ENCODE data around the gene PCDHB5. TPM values are rescaled to one million over a fixed set of nuclear protein-coding genes. Genes with fewer than 3 reads are reported as not detected.
"Not testable (repeated sequence)": the region's sequence is repeated elsewhere in the genome, so short reads cannot be mapped to it uniquely, and the experiment has no call there.

Gene PCDHB5
- total RNA-seq, 1 donor from 2014 or later: 9.7 TPM

GRCh38 chr5:141155540-141156374, 20.8 kb downstream of the PCDHB5 start:
- no peak overlapping the region for H3K27ac Mint-ChIP-seq (ENCODE audit: unreplicated experiment)
- no peaks in the 10 kb centered on the region for H3K27me3 ChIP-seq (ENCODE audit: insufficient read depth, low read length)
- no peaks in the 10 kb centered on the region for H3K27me3 Mint-ChIP-seq (ENCODE audit: low read depth, unreplicated experiment)
- H3K9ac ChIP-seq (ENCODE audit: low read length): no peak overlapping the region
- no peaks in the 10 kb centered on the region for H3K36me3 ChIP-seq (ENCODE audit: insufficient read depth, low read length)
- H4K20me1 ChIP-seq (ENCODE audit: insufficient read depth, low read length): no peaks in the 10 kb centered on the region
- no peak overlapping the region for H3K4me3 ChIP-seq (ENCODE audit: insufficient read depth, low read depth, low read length)
- H3K4me1 Mint-ChIP-seq (ENCODE audit: low read depth, unreplicated experiment): no peaks in the 10 kb centered on the region
- no peak overlapping the region for H2AFZ ChIP-seq (ENCODE audit: low read depth, low read length)
- peaks cover 25% of the 10 kb centered on the region for H3K9me3 Mint-ChIP-seq (ENCODE audit: unreplicated experiment)
- no peak overlapping the region for H3K27ac ChIP-seq (ENCODE audit: low read depth, low read length)
- no peak for DNase-seq (ENCODE audit: low read depth)
- H3K79me2 ChIP-seq (ENCODE audit: insufficient read depth, low read length): no peaks in the 10 kb centered on the region
- FAIRE-seq: no peak
- peaks cover 13% of the 10 kb centered on the region for H3K36me3 Mint-ChIP-seq (ENCODE audit: low read depth, unreplicated experiment)
- no peak overlapping the region for H3K4me3 Mint-ChIP-seq (ENCODE audit: unreplicated experiment)
- TF ChIP-seq CTCF (IDR thresholded peaks at IDR 0.05; ENCODE audit: insufficient read depth, low read depth, low read length): no peak
- no peak for TF ChIP-seq EZH2 (IDR thresholded peaks at IDR 0.05; ENCODE audit: insufficient read depth, low read length)
- H3K4me2 ChIP-seq (ENCODE audit: low read length): no peak overlapping the region
- peaks cover 15% of the 10 kb centered on the region for H3K9me3 ChIP-seq (ENCODE audit: insufficient read depth, low read depth, low read length)
- no peaks in the 10 kb centered on the region for H3K4me1 ChIP-seq (ENCODE audit: insufficient read depth, low read length)

GRCh38 chr5:141157356-141157755, 22.4 kb downstream of the PCDHB5 start:
- not testable (repeated sequence) for H3K27ac ChIP-seq (ENCODE audit: low read depth, low read length); H3K27me3 Mint-ChIP-seq (ENCODE audit: low read depth, unreplicated experiment); H3K4me1 ChIP-seq (ENCODE audit: insufficient read depth, low read length); FAIRE-seq; H3K4me1 Mint-ChIP-seq (ENCODE audit: low read depth, unreplicated experiment); H3K9me3 ChIP-seq (ENCODE audit: insufficient read depth, low read depth, low read length); H3K9ac ChIP-seq (ENCODE audit: low read length); H4K20me1 ChIP-seq (ENCODE audit: insufficient read depth, low read length); H3K36me3 Mint-ChIP-seq (ENCODE audit: low read depth, unreplicated experiment); H2AFZ ChIP-seq (ENCODE audit: low read depth, low read length); H3K36me3 ChIP-seq (ENCODE audit: insufficient read depth, low read length); H3K27ac Mint-ChIP-seq (ENCODE audit: unreplicated experiment); DNase-seq (ENCODE audit: low read depth); H3K27me3 ChIP-seq (ENCODE audit: insufficient read depth, low read length); H3K4me3 ChIP-seq (ENCODE audit: insufficient read depth, low read depth, low read length); H3K79me2 ChIP-seq (ENCODE audit: insufficient read depth, low read length); H3K4me3 Mint-ChIP-seq (ENCODE audit: unreplicated experiment); H3K4me2 ChIP-seq (ENCODE audit: low read length)
- H3K9me3 Mint-ChIP-seq (ENCODE audit: unreplicated experiment): peaks cover 15% of the 10 kb centered on the region

- FAIRE-seq; H3K4me1 ChIP-seq (ENCODE audit: insufficient read depth, low read length); H3K27ac ChIP-seq (ENCODE audit: low read depth, low read length); H3K36me3 ChIP-seq (ENCODE audit: insufficient read depth, low read length); H3K4me3 Mint-ChIP-seq (ENCODE audit: unreplicated experiment); DNase-seq (ENCODE audit: low read depth); H3K4me1 Mint-ChIP-seq (ENCODE audit: low read depth, unreplicated experiment); H3K9ac ChIP-seq (ENCODE audit: low read length); H3K27me3 ChIP-seq (ENCODE audit: insufficient read depth, low read length); H3K27ac Mint-ChIP-seq (ENCODE audit: unreplicated experiment); H3K27me3 Mint-ChIP-seq (ENCODE audit: low read depth, unreplicated experiment); H2AFZ ChIP-seq (ENCODE audit: low read depth, low read length); H3K36me3 Mint-ChIP-seq (ENCODE audit: low read depth, unreplicated experiment); H3K79me2 ChIP-seq (ENCODE audit: insufficient read depth, low read length); H3K4me2 ChIP-seq (ENCODE audit: low read length); H4K20me1 ChIP-seq (ENCODE audit: insufficient read depth, low read length); H3K4me3 ChIP-seq (ENCODE audit: insufficient read depth, low read depth, low read length): not testable (repeated sequence)
- peaks cover 11% of the 10 kb centered on the region for H3K9me3 ChIP-seq (ENCODE audit: insufficient read depth, low read depth, low read length)
- peaks cover 13% of the 10 kb centered on the region for H3K9me3 Mint-ChIP-seq (ENCODE audit: unreplicated experiment)
Observed at GRCh38 chr5:141157901-141158300, 22.9 kb downstream of the PCDHB5 start.
